HG03039 (cell line): ENCODE measurements around the gene N4BP2.
"Not testable (repeated sequence)": the region's sequence is repeated elsewhere in the genome, so short reads cannot be mapped to it uniquely, and the experiment has no call there.

Experiments used
- ATAC-seq: cut with Tn5 transposase; IDR thresholded peaks from one replicate; pipeline ENCODE4 v1.9.1; 2021; ENCODE audit warnings: mild to moderate bottlenecking, moderate library complexity; ENCODE audit not compliant: unreplicated experiment

N4BP2 gene

DNA sequence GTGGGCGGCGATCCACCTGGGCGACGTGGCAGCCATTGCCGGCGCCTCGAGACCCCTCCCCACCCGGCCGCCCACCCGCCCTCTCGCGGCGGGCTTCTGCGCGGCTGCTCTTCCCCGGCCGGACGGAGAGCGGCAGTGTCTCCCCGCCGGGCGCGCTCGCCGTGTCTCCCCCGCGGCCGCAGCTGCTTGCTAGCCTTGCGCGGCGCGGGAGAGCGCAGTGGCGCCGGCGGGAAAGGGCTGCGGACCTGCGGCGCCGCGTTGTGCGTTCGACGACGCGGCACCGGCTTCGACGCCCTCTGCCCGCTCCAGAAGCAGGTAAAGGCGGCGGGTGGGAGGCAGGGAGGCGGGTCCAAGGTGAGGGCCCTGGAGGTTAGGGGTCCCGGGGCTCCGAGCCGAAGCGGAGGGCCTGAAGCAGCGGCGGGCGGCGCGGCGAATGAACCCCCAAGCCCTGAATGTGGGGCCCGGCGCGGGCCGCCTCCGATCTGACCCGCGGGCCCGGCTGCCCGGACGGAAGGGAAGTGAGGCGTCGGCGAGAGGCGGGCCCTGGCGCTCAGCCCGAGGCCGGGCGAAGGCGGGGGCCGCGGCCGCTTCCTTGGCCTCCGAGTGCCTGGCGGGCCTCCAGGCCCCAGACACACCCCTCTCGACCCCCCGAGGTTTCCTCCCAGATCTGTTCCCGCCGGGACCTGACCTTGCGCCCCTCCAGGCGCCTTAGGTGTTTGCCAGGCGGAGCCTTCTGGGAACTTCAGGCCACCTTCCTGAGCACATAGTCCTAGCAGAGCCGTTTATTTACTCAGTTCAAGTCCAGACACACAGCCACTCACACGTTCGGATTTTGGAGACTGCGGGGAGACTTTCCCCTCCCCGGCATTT is at the start of gene N4BP2:
TSS of gene N4BP2 (plus strand) at position 135 of the 870 bp plus-strand sequence. CDS start 40,491 bp downstream, outside the sequence.
- ATAC-seq, result peak; percentile 62

DNA sequence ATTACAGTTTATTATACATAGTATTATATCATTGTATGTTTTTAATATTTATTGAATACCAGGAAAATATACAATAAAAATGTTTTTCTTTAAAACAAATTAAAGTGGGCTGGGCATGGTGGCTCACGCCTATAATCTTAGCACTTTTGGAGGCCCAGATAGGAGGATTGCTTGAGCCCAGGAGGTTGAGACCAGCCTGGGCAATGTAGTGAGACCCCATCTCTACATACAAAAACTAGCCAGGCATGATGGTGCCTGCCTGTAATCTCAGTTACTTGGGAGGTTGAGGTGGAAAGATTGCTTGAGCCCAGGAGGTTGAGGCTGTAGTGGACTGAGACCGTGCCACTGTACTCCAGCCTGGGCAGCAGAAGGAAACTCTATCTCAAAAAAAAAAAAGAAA is 40.6 kb upstream of the N4BP2 start:
- no peak for ATAC-seq

DNA sequence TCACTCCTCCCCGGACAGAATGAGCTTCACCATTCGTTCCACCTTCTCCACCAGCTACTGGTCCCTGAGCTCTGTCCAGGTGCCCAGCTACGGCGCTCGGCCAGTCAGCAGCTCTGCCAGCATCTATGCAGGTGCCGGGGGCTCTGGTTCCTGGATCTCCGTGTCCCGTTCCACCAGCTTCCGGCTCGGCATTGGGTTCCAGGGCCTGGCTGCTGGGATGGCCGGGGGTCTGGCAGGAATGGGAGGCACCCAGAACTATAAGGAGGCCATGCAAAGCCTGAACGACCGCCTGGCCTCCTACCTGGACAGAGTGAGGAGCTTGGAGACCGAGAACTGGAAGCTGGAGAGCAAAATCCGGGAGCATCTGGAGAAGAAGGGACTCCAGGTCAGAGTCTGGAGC is 36.4 kb upstream of the N4BP2 start:
- no peak for ATAC-seq

DNA sequence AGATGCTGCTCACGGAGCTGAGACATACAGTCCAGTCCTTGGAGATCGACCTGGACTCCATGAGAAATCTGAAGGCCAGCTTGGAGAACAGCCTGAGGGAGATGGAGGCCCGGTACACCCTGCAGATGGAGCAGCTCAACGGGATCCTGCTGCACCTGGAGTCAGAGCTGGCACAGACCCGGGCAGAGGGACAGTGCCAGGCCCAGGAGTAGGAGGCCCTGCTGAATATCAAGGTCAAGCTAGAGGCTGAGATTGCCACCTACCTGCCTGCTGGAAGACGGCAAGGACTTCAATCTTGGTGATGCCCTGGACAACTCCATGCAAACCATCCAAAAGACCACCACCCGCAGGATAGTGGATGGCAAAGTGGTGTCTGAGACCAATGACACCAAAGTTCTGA is 35.5 kb upstream of the N4BP2 start:
- ATAC-seq, result not testable (repeated sequence)

DNA sequence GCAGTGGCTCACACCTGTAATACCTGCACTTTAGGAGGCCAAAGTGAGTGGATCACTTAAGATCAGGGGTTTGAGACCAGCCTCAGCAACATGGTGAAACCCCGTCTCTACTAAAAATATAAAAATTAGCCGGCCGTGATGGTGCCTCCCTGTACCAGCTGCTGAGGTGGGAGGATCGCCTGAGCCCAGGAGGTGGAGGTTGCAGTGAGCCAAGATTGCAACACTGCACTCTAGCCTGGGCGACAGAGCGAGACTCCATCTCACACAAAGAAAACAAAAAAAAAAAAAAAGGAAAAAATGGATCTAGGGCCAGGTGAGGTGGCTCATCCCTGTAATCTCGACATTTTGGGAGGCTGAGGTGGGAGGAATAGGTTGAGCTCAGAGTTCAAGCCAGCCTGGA is 32.6 kb upstream of the N4BP2 start:
- ATAC-seq, result not testable (repeated sequence)

DNA sequence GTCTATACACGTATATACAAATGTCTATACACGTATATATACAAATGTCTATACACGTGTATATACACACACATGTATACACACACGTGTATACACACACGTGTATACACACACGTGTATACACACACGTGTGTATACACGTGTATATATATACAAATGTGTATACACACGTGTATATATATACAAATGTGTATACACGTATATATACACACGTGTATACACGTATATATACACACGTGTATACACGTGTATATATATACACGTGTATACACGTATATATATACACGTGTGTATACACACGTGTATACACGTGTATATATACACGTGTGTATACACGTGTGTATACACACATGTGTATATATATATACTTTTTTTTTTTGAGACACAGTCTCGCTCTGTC is 23.9 kb upstream of the N4BP2 start:
- ATAC-seq, result no peak

DNA sequence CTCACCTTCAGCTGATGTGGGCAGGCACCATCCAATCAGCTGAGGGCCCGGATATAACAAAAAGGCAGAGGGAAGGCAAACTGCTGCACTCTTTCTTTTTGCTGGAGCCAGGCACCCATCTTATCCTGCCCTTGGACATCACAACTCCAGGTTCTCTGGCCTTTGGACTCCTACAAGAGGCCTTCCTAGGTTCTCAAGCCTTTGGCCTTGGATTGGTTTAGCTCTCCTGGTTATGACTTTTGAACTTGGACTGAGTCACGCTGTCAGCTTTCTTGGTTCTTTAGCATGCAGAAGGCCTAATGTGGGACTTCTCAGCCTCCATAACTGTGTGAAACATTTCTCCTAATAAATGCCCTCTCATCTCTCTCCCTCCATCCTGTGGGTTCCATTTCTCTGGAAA is 23.0 kb upstream of the N4BP2 start:
- ATAC-seq, result no peak

DNA sequence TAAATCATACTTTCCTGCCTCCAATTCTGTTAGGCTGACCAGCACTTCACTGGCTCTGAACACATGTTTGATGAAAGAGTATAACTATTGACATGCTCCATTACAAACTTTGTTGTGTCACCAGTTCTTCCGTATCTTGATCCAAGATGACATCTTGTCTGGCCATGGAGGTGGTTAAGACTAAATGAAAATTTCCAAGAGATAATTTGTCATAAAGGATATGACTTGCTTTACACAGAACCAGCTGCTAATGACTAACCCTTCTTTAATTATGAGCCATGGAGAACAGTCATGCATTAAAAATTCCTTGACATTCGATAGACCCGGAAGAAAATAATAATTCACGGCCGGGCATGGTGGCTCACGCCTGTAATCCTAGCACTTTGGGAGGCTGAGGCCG is 17.7 kb upstream of the N4BP2 start:
- no peak for ATAC-seq

DNA sequence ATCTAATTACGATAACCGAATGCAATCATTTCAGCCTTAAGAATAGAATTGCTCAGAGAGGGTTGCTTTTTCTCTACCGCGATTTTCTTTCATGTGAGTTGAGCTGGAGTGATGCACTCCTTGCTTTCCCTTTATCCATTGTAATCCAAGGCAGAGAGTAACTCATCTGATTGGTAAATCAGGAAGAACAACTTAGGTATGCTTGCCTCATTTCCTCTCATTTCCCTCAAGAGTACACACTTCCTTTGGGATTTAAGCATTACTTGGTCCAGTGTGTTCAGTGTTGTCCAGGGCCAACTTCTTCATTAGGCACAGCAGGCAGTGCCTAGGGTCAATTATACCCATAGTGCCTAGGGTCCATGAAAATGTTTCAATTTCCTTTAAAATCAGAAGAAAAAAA is 15.7 kb upstream of the N4BP2 start:
- no peak for ATAC-seq

DNA sequence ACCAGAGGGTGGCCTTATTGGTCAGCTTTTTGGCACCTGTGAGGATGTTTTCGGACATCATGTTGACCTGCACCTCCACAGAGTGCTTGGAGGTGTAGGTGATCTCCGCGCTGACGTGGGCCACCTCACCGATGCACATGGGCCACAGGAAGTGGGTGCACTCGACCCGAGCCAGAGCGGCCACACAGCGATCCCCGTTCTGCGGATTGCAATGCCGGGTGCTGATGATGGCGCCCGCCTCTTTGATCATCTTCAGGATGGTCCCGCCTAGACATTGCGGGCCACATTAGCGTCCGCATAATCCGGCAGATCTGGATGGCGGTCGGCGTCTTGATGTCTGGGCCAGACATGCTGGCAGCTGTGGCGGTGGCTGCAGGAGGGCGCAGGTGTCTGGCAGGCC is 12.9 kb upstream of the N4BP2 start:
- no peak for ATAC-seq

DNA sequence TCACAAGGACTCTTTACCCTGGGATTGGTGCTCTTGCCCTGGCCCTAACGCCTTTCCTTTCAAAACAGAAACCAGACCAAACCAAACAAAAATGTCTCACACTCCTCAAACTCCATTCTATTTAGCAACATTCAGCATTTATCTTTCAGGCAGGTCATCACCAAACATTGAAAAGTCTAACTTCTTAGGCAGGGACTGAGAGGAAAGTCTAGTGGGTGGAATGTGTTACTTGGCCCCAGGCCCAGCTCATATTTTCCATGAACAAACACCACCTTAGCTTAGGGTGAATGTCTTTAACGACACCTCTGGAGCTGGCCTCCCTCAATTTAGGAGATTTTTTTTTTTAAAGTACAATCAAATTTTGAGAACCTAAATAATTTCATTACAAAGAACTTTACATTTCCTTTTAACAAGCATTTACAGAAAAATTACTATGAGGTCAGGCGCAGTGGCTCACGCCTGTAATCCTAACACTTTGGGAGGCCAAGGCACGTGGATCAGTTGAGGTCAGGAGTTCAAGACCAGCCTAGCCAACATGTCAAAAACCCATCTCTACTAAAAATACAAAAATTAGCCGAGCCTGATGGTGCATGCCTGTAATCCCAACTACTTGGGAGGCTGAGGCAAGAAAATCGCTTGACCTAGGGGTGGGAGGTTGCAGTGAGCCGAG is 10.2 kb upstream of the N4BP2 start:
- no peak for ATAC-seq

DNA sequence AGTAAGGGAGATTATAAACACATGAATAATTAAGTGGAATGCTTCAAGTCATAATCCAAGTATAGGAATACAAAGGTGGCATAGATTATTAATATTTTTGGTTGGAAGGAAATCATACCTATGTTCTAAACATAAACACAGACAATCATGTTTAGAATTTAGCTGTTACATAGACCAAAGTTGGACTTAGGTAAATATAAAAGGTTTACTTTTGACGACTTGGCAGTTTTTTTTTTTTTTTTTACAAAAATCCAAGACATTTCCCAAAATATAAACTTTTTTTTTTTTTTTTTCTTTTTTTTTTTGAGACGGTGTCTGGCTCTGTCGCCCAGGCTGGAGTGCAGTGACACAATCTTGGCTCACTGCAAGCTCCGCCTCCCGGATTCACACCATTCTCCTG is 3.5 kb upstream of the N4BP2 start:
- no peak for ATAC-seq

DNA sequence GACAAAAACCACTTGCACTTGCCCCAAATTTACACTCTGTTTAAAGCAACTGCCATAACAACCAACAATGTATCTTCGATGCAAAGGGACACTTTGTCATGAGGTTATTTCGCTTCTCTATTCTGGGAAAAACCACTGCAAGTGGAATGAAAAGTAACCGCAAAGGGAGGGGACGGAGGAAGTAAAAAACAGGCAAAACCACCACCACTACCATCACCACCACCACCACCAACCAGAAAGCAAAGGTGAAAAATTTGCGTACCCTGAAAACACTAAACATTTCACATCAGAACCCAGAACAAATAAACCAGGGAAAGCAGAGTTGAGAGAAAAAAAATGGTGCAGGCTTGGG is 1.2 kb upstream of the N4BP2 start:
- no peak for ATAC-seq

DNA sequence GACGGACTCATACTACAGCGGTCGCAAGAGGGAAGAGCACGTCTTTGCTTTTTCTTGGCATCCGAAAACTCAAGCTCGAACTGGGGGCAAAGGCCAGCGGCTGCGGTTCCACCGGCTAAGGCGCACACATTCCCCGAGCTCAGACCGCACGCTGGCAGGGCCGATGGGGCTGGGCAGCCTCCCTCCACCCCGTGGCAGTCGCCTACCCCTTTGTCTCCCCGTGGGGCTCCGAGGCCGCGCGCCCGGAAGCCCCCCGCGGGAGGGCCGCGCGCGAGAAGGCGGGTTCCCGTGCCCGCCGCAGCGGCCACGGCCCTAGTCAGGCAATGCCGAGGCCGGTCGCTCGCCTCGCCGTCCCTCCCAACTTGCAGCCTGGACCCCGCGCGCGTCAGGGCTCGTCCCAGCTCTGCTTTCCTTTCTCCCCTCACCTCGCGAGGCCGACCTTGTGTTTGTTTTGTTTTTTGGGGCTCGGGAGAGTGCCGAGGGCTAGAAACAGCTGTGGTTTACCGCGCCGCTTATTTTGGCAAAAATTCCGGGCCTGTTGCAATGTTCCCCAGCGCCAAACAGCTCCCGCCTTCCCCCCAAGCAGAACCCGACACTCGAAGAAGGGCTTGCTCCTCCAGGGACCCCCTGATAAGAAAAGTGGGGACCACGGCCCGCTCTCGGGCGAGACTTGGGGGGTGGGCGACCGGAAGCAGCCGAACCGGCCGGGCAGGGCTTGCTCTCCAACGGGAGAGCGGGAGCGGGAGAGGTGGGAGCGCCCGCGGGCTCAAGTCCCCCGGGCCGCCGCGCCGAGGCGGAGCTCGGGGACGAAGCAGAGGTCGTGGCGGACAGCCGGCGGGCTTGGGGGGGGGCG is 561 bp upstream of the N4BP2 start:
- peak; percentile 22 for ATAC-seq

DNA sequence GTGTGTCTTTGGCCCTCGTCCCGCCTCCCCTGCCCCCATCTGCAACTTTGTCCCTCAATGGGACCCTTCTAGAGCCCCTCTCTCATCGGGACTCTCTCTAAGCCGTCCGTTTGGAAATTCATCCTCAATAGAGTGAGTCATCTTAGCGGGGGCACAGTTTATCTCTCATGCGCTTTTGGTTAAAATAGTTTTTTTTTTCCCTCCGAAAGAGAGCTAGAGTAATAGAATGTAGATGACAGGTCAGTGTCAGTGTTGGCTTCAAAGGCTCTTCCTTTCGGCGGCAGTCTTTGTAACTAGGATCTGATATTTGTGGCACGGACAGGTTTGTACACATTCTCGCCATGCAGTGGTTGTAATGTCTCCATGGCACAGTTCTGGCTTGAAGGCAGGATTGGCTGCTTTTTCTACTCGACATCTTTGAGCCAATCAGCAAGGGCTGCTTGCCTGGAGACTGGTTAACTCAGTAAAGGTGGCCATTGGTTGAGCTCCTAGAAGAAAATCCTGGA is 989 bp downstream of the N4BP2 start:
- peak; percentile 44 for ATAC-seq

DNA sequence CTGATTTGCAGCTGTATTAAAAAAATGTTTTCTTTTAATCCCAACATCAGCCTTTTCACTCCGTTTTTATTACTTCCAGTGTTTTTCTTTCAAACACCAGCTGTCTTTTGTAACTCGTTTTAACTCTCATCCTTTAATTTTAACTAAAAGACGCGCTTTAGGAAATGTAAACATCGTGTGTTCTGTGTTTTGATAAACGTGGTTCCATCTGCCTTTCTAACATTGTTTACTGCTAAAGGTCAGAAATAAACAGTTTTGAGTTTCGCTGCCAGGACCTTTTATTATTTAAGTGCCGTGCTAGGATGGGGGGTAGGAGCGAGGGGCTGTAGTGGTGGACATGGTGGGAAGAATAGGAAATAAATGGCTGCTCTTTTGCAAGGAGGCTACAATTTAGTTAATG is 1.5 kb downstream of the N4BP2 start:
- ATAC-seq, result no peak

DNA sequence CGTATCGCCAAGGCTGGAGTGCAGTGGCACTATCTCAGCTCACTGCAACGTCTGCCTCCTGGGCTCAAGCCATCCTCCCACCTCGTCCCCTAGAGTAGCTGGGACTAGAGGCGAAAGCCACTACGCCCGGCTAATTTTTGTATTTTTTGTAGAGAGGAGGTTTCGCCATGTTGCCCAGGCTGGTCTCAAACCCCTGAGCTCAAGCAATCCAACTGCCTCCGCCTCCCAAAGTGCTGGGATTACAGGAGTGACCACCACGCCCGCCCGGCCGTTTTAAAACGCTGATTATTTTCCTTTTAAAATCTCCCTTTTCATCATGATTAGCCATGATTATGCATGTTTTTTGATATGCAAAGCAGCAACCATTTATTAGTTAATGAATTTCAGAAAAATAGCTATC is 2.2 kb downstream of the N4BP2 start:
- no peak for ATAC-seq

DNA sequence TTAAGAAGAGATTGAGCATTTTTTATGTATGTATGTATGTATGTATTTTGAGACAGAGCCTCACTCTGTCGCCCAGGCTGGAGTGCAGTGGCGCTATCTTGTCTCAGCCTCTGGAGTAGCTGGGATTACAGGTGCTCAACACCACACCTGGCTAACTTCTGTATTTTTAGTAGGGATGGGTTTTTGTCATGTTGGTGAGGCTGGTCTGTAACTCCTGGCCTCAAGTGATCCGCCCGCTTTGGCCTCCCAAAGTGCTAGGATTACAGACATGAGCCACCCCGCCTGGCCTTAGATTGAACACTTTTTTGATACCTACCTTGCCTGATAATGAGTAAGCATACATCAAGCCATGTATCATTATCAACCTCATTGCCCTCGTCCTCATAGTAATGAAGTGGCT is 2.7 kb downstream of the N4BP2 start:
- no peak for ATAC-seq

DNA sequence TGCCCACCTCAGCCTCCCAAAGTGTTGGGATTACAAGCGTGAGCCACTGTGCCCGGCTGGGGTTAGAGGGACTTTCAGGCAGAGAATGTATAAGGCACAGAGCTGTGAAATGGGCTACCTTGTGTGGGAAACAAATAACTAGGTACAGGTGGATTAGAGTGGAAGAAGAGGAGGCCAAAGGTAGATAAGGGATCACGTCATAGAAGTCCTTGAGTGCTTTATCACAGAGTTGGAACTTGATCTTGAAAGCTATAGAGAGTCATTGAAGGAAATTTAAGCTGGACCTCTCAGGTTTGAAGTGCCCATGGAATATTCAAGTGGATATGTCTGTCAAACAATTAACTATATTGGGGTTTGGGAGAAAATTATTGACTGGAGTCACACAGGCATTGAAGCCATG is 8.4 kb downstream of the N4BP2 start:
- ATAC-seq, result no peak

DNA sequence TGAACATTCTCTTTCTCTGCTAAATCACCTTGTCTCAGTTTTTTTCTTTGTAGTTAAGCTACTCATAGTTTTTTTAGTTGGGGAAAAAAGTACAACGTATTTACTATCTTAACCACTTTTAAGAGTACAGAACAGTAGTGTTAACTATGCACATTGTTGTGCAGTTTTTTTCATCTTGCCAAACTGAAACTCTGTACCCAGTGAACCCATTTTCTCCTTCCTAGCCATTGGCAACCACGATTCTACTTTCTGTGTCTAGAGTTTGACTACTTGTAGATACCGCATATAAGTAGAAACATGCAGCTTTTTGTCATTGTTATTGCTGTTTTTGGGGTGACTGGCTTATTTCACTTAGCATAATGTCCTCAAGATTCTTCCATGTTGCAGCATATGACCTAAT is 10.0 kb downstream of the N4BP2 start:
- no peak for ATAC-seq

DNA sequence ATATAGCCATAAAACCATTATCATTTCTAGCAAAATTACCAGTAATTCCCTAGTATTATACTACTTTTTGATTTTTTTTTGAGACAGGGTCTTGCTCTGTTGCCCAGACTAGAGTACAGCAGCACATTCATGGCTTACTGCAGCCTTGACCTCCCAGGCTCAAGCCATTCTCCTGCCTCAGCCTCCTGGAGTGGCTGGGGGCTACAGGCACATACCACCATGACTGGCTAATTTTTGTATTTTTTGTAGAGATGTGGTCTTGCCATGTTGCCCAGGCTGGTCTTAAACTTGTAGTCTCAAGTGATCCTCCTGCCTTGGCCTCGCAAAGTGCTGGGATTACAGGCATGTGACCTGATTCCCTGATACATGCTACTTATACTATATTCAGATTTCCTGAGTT is 13.7 kb downstream of the N4BP2 start:
- ATAC-seq, result no peak
